ENCODE results near the gene UBE2B.

- no peak for TF ChIP-seq POLR2A (IDR thresholded peaks at IDR 0.05)
- no peak for TF ChIP-seq CTCF (IDR thresholded peaks at IDR 0.05)
These were observed 42.8 kb upstream of the UBE2B start for GRCh38 chr5:134328619-134329018.

Data from stomach (tissue), 4 donors.